Measurements from ENCODE around the gene PRKG1. TPM values are rescaled to one million over a fixed set of nuclear protein-coding genes. Genes with fewer than 3 reads are reported as not detected.

Gene PRKG1
- total RNA-seq, 1 experiment from 2014 or later, result 10.4 TPM

- Histone ChIP-seq H3K4ac (ENCODE audit: low read depth, low read length) (no peak overlapping the region), H4K8ac (replicated peaks; ENCODE audit: insufficient read length, low read depth, low read length) (no peak overlapping the region), H3K56ac (ENCODE audit: insufficient read length, low read depth, low read length) (no peak overlapping the region), H2BK12ac (ENCODE audit: insufficient read length, low read depth, low read length) (no peak overlapping the region), H3K18ac (ENCODE audit: insufficient read length, low read depth, low read length) (no peak overlapping the region), H3T11ph (ENCODE audit: low read length) (no peak overlapping the region), H2AFZ (ENCODE audit: low read length) (no peak overlapping the region), H3K79me2 (ENCODE audit: insufficient read depth, low read length) (no peaks in the 10 kb centered on the region), H3K79me1 (ENCODE audit: insufficient read depth, low read depth, low read length, poor library complexity, severe bottlenecking) (no peaks in the 10 kb centered on the region), H3K4me1 (ENCODE audit: insufficient read depth, low read length) (no peaks in the 10 kb centered on the region), H2BK15ac (ENCODE audit: low read depth, low read length) (no peak overlapping the region), H3K14ac (ENCODE audit: insufficient read depth, low read length) (no peak overlapping the region), H2BK5ac (ENCODE audit: insufficient read length, low read length) (no peak overlapping the region), H3K27ac (ENCODE audit: insufficient read length, low read depth, low read length) (no peak overlapping the region), H3K9me3 (ENCODE audit: control insufficient read depth, low read depth, low read length) (no peaks in the 10 kb centered on the region), H4K5ac (ENCODE audit: insufficient read length, low read depth, low read length) (no peak overlapping the region), H4K20me1 (ENCODE audit: control insufficient read depth, insufficient read depth, insufficient read length) (no peaks in the 10 kb centered on the region), H3K23me2 (ENCODE audit: insufficient read length, low read depth, low read length, poor library complexity, severe bottlenecking) (no peaks in the 10 kb centered on the region), H2AK5ac (ENCODE audit: insufficient read length, low read length) (no peak overlapping the region), H2BK20ac (ENCODE audit: low read depth, low read length, poor library complexity, severe bottlenecking) (no peak overlapping the region), H3K4me2 (ENCODE audit: insufficient read depth, insufficient read length, low read length) (no peak overlapping the region), H3K9ac (ENCODE audit: extremely low read depth, insufficient read length, low read length) (no peak overlapping the region), H3K27me3 (ENCODE audit: insufficient read depth, low read length) (no peaks in the 10 kb centered on the region), H4K91ac (ENCODE audit: insufficient read length, low read depth, low read length) (no peak overlapping the region), H2BK120ac (ENCODE audit: low read depth, low read length, poor library complexity, severe bottlenecking) (no peak overlapping the region), H3K23ac (ENCODE audit: insufficient read length, low read depth, low read length) (no peak overlapping the region)
- H3K4me1 Mint-ChIP-seq, result peaks cover 0 to 7% of the 10 kb centered on the region in 2 experiments; a peak in 1 of 4 replicates
- H3K4me3 Mint-ChIP-seq, result no peak overlapping the region
- no peak for TF ChIP-seq CTCF (conservative IDR thresholded peaks at IDR 0.05)
- WGBS (ENCODE audit: extremely low coverage, insufficient read length, low lambda C conversion rate), result no CpG with 5 or more reads among the region's 3 CpGs
- H3K9me3 Mint-ChIP-seq, result no peaks in the 10 kb centered on the region
- H3K27ac Mint-ChIP-seq, result peak overlapping the region in 1 of 3 experiments; percentile 19; a peak in 1 of 7 replicates
- H3K27me3 Mint-ChIP-seq (ENCODE audit: low read depth), result no peaks in the 10 kb centered on the region; the same call in 1 of the 2 replicates
- DNase-seq, result no peak
- H3K36me3 Mint-ChIP-seq (ENCODE audit: insufficient read depth in 1 of 3, low read depth in 3 of 3), result no peaks in the 10 kb centered on the region
Observed at GRCh38 chr10:51808187-51808586, 733.9 kb downstream of the PRKG1 start.

All from H9 (cell line).